Loucy (cell line): ENCODE measurements around the gene SYNE1.

Experiments used
- CTCF ChIP-seq: fragments of 200-600 bp; sonication (generic); conservative IDR thresholded peaks from 2 replicates; pipeline ENCODE4 v1.5.1; 2014; ENCODE audit warnings: mild to moderate bottlenecking, antibody characterized with exemption, low read length
- EZH2phosphoT487 ChIP-seq: fragments of 200-600 bp; IDR thresholded peaks from 2 replicates; pipeline ENCODE4 v1.6.1; 2018; ENCODE audit warnings: antibody characterized with exemption, mild to moderate bottlenecking, moderate library complexity, borderline replicate concordance

- TF ChIP-seq CTCF, result no peak; the same call in 1 of the 2 replicates
- no peak for TF ChIP-seq EZH2phosphoT487
These were observed 526.0 kb downstream of the SYNE1 start for GRCh38 chr6:152110886-152111820.
